Measurements from ENCODE around the gene BRWD1.

The BRWD1 gene

DNA sequence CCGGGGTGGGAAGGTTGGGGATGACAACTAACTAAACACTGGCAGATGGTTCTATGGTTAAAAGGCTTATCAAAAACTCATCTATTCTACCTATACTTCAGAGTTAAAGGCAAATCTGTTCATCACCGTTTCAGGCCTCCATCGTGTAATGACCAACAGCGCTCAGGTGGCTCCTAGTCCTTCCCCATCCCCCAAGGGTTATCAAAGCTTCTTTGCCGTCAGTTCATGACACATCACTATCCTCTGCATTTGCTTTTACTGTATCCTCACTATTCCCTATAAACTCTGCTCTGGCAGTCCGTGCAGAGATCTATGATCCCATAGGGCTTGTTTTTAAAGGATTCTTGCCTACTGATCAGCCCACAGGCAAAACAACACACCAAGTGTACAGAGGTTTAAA is 27.3 kb upstream of the BRWD1 start:
- Mint-ChIP-seq H3K27me3 (no peaks in the 10 kb centered on the region), H3K27ac (no peak overlapping the region), H3K4me1 (peaks cover 13% of the 10 kb centered on the region), H3K9me3 (no peaks in the 10 kb centered on the region), H3K4me3 (no peak overlapping the region)
- DNase-seq (no peak), ATAC-seq (no peak)

GRCh38 chr21:39339231-39339630 is 25.8 kb upstream of the BRWD1 start:
- H3K27me3 Mint-ChIP-seq = no peaks in the 10 kb centered on the region
- no peaks in the 10 kb centered on the region for H3K4me1 Mint-ChIP-seq
- H3K9me3 Mint-ChIP-seq = no peaks in the 10 kb centered on the region
- DNase-seq (no peak), ATAC-seq (no peak)
- H3K27ac Mint-ChIP-seq = no peak overlapping the region
- no peak overlapping the region for H3K4me3 Mint-ChIP-seq

- ATAC-seq (no peak), DNase-seq (no peak)
- no peak overlapping the region for H3K4me3 Mint-ChIP-seq
- no peak overlapping the region for H3K27ac Mint-ChIP-seq
- H3K27me3 Mint-ChIP-seq = no peaks in the 10 kb centered on the region
- no peaks in the 10 kb centered on the region for H3K9me3 Mint-ChIP-seq
- H3K4me1 Mint-ChIP-seq = no peaks in the 10 kb centered on the region
These were observed 23.1 kb upstream of the BRWD1 start for GRCh38 chr21:39336457-39337008.

DNA sequence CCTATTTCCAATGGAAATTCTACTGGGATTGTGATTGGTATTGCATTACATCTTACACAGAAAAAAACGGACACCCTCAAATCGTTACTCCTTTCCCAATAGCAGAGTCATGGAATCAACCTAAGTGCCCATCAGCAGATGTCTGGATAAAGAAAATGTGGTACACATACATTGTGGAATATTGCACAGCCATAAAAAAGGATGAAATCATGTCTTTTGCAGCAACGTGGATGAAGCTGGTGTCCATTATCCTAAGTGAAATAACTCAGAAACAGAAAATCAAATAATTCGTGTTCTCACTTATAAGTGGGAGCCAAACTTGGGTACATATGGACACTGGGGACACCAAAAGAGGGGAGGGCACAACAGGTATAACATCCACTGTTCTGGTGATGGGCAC is 21.2 kb upstream of the BRWD1 start:
- ATAC-seq (no peak), DNase-seq (no peak)
- H3K4me1 Mint-ChIP-seq = no peaks in the 10 kb centered on the region
- H3K27me3 Mint-ChIP-seq = peaks cover 2% of the 10 kb centered on the region
- no peak overlapping the region for H3K4me3 Mint-ChIP-seq
- no peak overlapping the region for H3K27ac Mint-ChIP-seq
- H3K9me3 Mint-ChIP-seq = no peaks in the 10 kb centered on the region

- H3K9me3 Mint-ChIP-seq = no peaks in the 10 kb centered on the region
- DNase-seq (no peak), ATAC-seq (no peak)
- H3K4me1 Mint-ChIP-seq = no peaks in the 10 kb centered on the region
- peaks cover 7% of the 10 kb centered on the region for H3K27me3 Mint-ChIP-seq
- no peak overlapping the region for H3K4me3 Mint-ChIP-seq
- no peak overlapping the region for H3K27ac Mint-ChIP-seq
These were observed 18.7 kb upstream of the BRWD1 start for GRCh38 chr21:39332175-39332574.

DNA sequence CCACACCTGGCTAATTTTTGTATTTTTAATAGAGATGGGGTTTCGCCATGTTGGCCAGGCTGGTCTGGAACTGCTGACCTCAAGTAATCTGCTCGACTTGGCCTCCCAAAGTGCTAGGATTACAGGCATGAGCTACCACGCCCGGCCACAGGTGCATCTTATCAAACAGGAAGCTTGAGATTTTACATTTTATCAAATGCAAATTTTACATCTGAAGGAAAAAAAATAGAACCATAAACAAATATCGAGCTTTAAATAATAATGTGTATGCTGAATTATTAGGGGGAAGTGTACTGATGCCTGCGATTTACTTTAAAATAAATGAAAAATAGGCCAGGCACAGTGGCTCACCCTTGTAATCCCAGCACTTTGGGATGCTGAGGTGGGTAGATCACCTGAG is 16.6 kb upstream of the BRWD1 start:
- Mint-ChIP-seq H3K9me3 (no peaks in the 10 kb centered on the region), H3K4me1 (no peaks in the 10 kb centered on the region), H3K27ac (no peak overlapping the region), H3K27me3 (peaks cover 7% of the 10 kb centered on the region), H3K4me3 (no peak overlapping the region)
- no peak for ATAC-seq
- DNase-seq = no peak

GRCh38 chr21:39327727-39328126 is 14.3 kb upstream of the BRWD1 start:
- ATAC-seq = no peak
- Mint-ChIP-seq H3K27me3 (peaks cover 7% of the 10 kb centered on the region), H3K4me3 (no peak overlapping the region), H3K9me3 (no peaks in the 10 kb centered on the region), H3K4me1 (no peaks in the 10 kb centered on the region), H3K27ac (no peak overlapping the region)
- no peak for DNase-seq

DNA sequence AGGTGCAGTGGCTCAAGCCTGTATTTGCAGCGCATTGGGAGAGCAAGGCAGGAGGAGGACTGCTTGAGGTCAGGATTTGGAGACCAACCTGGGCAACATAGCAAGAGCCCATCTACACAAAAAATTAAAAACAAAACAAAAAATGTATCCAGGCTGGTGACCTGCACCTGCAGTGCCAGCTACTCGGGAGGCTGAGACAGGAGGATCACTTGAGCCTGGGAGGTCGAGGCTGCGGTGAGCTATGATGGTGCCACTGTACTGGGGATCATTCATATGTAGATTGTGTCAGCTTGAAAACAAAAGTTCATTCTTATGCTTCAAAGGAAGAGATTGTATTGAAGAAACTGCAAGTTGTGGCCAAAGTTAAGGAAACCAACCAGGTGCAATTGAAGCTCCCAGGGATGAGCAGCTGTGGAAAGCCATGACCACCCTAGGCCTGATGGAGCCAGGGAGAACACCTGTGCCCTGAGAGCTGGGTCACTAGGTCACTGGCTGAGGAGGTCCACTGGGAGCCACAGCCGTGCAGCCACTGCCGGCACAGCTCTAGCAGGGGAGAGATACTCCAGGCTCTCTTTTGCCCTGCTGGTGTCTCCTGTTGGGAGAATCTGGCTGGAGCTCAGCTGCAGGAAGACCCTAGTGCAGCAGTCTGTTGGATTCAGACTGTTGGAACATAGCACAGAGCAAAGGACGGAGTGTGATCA is 13.3 kb upstream of the BRWD1 start:
- no peak for DNase-seq
- no peaks in the 10 kb centered on the region for H3K4me1 Mint-ChIP-seq
- no peak for ATAC-seq
- no peaks in the 10 kb centered on the region for H3K9me3 Mint-ChIP-seq
- no peak overlapping the region for H3K4me3 Mint-ChIP-seq
- H3K27ac Mint-ChIP-seq = peak overlapping the region in 1 of 2 donors; percentile 67
- H3K27me3 Mint-ChIP-seq = peaks cover 7% of the 10 kb centered on the region

DNA sequence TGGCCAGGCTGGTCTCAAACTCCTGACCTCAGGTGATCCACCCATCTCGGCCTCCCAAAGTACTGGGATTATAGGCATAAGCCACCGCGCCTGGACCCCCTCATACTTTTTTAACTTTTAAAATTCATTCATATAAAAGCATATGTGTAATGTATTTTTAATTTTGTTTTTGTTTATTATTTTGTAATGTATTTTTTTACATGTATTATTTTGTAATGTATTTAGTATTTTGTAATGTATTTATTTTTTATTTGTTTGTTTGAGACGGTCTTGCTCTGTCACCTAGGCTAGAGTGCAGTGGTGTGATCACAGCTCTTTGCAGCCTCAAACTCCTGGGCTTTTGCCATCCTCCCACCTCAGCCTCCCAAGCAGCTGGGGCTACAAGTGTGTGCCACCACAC is 12.0 kb upstream of the BRWD1 start:
- no peak for DNase-seq
- Mint-ChIP-seq H3K4me1 (no peaks in the 10 kb centered on the region), H3K27ac (no peak overlapping the region), H3K9me3 (no peaks in the 10 kb centered on the region), H3K4me3 (no peak overlapping the region), H3K27me3 (peaks cover 7% of the 10 kb centered on the region)
- no peak for ATAC-seq

DNA sequence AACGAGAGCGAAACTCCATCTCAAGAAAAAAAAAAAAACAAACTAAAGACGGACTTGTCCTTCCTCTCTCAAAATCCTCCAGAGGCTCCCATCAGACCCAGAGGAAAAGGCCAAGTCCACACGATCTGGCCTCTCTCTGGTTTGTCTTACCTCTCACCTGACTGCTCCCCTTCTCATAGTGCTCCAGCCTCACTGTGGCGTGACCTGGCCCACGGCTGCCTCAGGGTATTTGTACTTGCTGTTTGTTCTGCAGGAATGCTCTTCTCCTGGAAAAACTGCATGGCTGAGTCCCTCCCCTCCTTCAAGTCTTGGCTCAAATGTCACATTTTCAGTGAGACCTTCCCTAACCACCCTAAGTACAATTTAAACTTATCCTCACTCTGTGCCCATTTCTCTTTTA is 8.0 kb upstream of the BRWD1 start:
- Mint-ChIP-seq H3K4me3 (no peak overlapping the region), H3K27me3 (no peaks in the 10 kb centered on the region), H3K9me3 (no peaks in the 10 kb centered on the region), H3K27ac (no peak overlapping the region), H3K4me1 (peaks cover 1% of the 10 kb centered on the region)
- ATAC-seq (no peak), DNase-seq (no peak)

GRCh38 chr21:39319814-39320332 is 6.4 kb upstream of the BRWD1 start:
- peaks cover 13% of the 10 kb centered on the region for H3K4me1 Mint-ChIP-seq
- no peak overlapping the region for H3K27ac Mint-ChIP-seq

DNA sequence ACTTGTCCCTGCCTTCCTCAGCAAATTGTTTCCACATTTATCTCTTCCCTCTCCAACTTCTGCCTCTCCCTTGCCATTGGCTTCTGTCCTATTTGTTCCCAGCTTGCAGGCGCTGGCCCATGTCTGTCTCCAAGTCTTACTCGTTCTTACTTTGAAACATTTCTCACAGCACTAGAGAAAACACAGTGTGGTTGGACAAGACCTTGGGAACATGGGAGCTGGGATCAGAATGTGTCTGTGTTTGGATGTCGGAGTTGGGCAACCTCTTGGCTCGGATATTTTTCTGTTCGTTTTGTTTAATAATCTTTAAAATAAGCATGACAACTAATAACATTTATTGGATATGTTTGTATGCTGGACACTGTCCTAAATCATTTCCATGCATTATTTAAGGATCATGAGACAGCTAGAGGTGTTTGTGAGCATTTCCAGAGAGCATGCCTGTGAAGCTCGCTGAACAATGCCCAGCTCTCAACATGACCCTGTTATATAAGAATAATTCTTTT is 5.9 kb upstream of the BRWD1 start:
- Mint-ChIP-seq H3K9me3 (no peaks in the 10 kb centered on the region), H3K27me3 (no peaks in the 10 kb centered on the region), H3K4me3 (no peak overlapping the region), H3K4me1 (peaks cover 18% of the 10 kb centered on the region), H3K27ac (no peak overlapping the region)
- ATAC-seq = no peak
- no peak for DNase-seq

More at GRCh38 chr21:39319814-39320332, 6.4 kb upstream of the BRWD1 start:
- DNase-seq (no peak), ATAC-seq (no peak)
- H3K27me3 Mint-ChIP-seq = no peaks in the 10 kb centered on the region
- no peaks in the 10 kb centered on the region for H3K9me3 Mint-ChIP-seq
- H3K4me3 Mint-ChIP-seq = no peak overlapping the region

DNA sequence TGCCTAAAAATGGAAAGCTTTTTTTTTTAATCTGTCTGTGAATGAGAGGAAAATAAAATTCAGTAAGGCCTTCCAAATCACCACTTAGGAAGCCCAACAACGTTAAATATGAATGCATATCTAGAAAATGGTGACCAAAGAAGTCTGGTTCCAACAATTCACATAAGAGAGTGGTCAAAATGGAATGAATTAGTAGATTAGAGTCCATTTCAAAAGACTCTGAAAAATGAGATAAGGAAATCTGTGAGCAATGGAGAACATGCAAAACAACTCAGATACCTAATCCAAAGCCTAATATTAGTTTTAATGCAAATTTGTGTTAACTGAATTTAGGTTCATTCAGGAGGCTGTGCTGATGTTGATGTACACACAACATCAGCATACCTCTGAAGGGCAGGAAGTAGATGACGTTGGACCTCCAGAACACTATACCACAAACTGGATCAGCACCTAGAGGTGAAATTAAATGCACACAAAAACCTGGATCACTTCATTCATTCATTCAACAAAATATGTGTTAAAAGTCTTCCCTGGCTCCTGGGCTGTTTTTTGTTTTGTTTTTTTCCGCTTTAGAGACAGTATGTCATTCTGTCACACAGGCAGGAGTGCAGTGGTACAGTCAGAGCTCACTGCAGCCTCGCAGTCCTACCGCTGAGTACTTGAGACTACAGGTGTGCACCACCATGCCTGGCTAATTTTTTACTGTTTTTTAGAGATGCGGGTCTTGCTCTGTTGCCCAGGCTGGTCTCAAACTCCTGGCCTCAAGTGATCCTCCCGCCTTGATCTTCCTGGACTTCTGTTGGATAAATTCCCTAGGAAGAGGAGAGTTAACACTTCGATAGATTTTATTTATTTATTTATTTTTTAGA is 4.9 kb upstream of the BRWD1 start:
- DNase-seq = no peak
- Mint-ChIP-seq H3K27me3 (no peaks in the 10 kb centered on the region), H3K4me3 (no peak overlapping the region), H3K27ac (no peak overlapping the region), H3K9me3 (no peaks in the 10 kb centered on the region), H3K4me1 (peaks cover 22% of the 10 kb centered on the region)
- ATAC-seq = no peak

GRCh38 chr21:39317134-39318090 is 4.0 kb upstream of the BRWD1 start:
- no peak for ATAC-seq
- Mint-ChIP-seq H3K4me3 (no peak overlapping the region), H3K27ac (peak overlapping the region in 1 of 2 donors; percentile 5), H3K27me3 (no peaks in the 10 kb centered on the region), H3K9me3 (no peaks in the 10 kb centered on the region), H3K4me1 (peaks cover 23% of the 10 kb centered on the region)
- no peak for DNase-seq

- Mint-ChIP-seq H3K4me3 (no peak overlapping the region), H3K9me3 (no peaks in the 10 kb centered on the region), H3K4me1 (peaks cover 30% of the 10 kb centered on the region), H3K27ac (peak overlapping the region; percentile 5 to 20), H3K27me3 (no peaks in the 10 kb centered on the region)
- DNase-seq (no peak), ATAC-seq (no peak)
These were observed 3.3 kb upstream of the BRWD1 start for GRCh38 chr21:39316729-39317128.

Measured in stimulated activated naive CD8-positive, alpha-beta T cell treated with anti-CD3 and anti-CD28 coated beads, Interleukin-15, amount 100 ng/mL, for 72 hours (primary cell).